ENCODE measurements around the gene BNC2.

BNC2 gene

GRCh38 chr9:16425562-16426231 lies 444.8 kb downstream of the BNC2 start:
- no peak overlapping the region for H3K4me3 ChIP-seq (ENCODE audit: low read depth, low read length)
- peaks cover 14% of the 10 kb centered on the region for H3K27me3 ChIP-seq
- no peaks in the 10 kb centered on the region for H3K36me3 ChIP-seq
- H3K4me1 ChIP-seq: peaks cover 18% of the 10 kb centered on the region
- TF ChIP-seq CTCF (IDR thresholded peaks at IDR 0.05; ENCODE audit: low read depth, low read length): no peak
- H3K9me3 ChIP-seq: no peaks in the 10 kb centered on the region
- no peak for DNase-seq

GRCh38 chr9:16422114-16422513 lies 448.4 kb downstream of the BNC2 start:
- peak overlapping the region; percentile 17; the same call in 1 of the 2 replicates for H3K4me3 ChIP-seq (ENCODE audit: low read depth, low read length)
- H3K27me3 ChIP-seq: peaks cover 14% of the 10 kb centered on the region
- TF ChIP-seq CTCF (IDR thresholded peaks at IDR 0.05; ENCODE audit: low read depth, low read length): no peak
- no peaks in the 10 kb centered on the region for H3K9me3 ChIP-seq
- peak; percentile 68 for DNase-seq
- H3K4me1 ChIP-seq: peaks cover 18% of the 10 kb centered on the region
- H3K36me3 ChIP-seq: no peaks in the 10 kb centered on the region

- Histone ChIP-seq H3K27me3 (peaks cover 14% of the 10 kb centered on the region), H3K9me3 (no peaks in the 10 kb centered on the region), H3K36me3 (no peaks in the 10 kb centered on the region), H3K4me3 (ENCODE audit: low read depth, low read length) (peak overlapping the region; percentile 17; the same call in 1 of the 2 replicates), H3K4me1 (peaks cover 18% of the 10 kb centered on the region)
- DNase-seq: peak; percentile 16
- no peak for TF ChIP-seq CTCF (IDR thresholded peaks at IDR 0.05; ENCODE audit: low read depth, low read length)
Measured at GRCh38 chr9:16421532-16421931, 448.9 kb downstream of the BNC2 start.

GRCh38 chr9:16419124-16419523 lies 451.3 kb downstream of the BNC2 start:
- DNase-seq: no peak
- no peak for TF ChIP-seq CTCF (IDR thresholded peaks at IDR 0.05; ENCODE audit: low read depth, low read length)
- Histone ChIP-seq H3K4me3 (ENCODE audit: low read depth, low read length) (no peak overlapping the region), H3K27me3 (peaks cover 14% of the 10 kb centered on the region), H3K36me3 (no peaks in the 10 kb centered on the region), H3K9me3 (no peaks in the 10 kb centered on the region), H3K4me1 (peaks cover 18% of the 10 kb centered on the region)

- no peaks in the 10 kb centered on the region for H3K9me3 ChIP-seq
- H3K4me1 ChIP-seq: peaks cover 18% of the 10 kb centered on the region
- TF ChIP-seq CTCF (IDR thresholded peaks at IDR 0.05; ENCODE audit: low read depth, low read length): no peak
- H3K36me3 ChIP-seq: no peaks in the 10 kb centered on the region
- DNase-seq: no peak
- H3K4me3 ChIP-seq (ENCODE audit: low read depth, low read length): no peak overlapping the region
- H3K27me3 ChIP-seq: peaks cover 12% of the 10 kb centered on the region
Measured at GRCh38 chr9:16418721-16419120, 451.7 kb downstream of the BNC2 start.

- H3K4me1 ChIP-seq: peaks cover 16% of the 10 kb centered on the region
- no peak for DNase-seq
- no peaks in the 10 kb centered on the region for H3K9me3 ChIP-seq
- H3K36me3 ChIP-seq: no peaks in the 10 kb centered on the region
- peaks cover 9% of the 10 kb centered on the region for H3K27me3 ChIP-seq
- H3K4me3 ChIP-seq (ENCODE audit: low read depth, low read length): no peak overlapping the region
- no peak for TF ChIP-seq CTCF (IDR thresholded peaks at IDR 0.05; ENCODE audit: low read depth, low read length)
Measured at GRCh38 chr9:16417749-16418148, 452.7 kb downstream of the BNC2 start.
